Activated T-cell treated with anti-CD3 and anti-CD28 coated beads, Interleukin-2, amount 50 U/mL, for 24 hours (primary cell): ENCODE measurements around the gene C2CD4D.

ENCODE experiments used
- DNase-seq: peaks from one replicate; pipeline ENCODE4 v3.0.0-alpha.2; 2020
- H3K27ac Mint-ChIP-seq: 2 replicates; pipeline ENCODE4 v1.8.0; 2020; ENCODE audit warnings: mild to moderate bottlenecking, mixed read lengths
- H3K27me3 Mint-ChIP-seq: 2 replicates; pipeline ENCODE4 v1.8.0; 2020; ENCODE audit warnings: mixed read lengths
- H3K36me3 Mint-ChIP-seq: 2 replicates; pipeline ENCODE4 v1.8.0; 2020; ENCODE audit warnings: low read depth, mixed read lengths
- H3K4me1 Mint-ChIP-seq: 2 replicates; pipeline ENCODE4 v1.8.0; 2020; ENCODE audit warnings: low read depth, mixed read lengths
- H3K4me3 Mint-ChIP-seq: 2 replicates; pipeline ENCODE4 v1.8.0; 2020; ENCODE audit warnings: mild to moderate bottlenecking, moderate library complexity, mixed read lengths
- H3K9me3 Mint-ChIP-seq: 2 replicates; pipeline ENCODE4 v1.8.0; 2020; ENCODE audit warnings: mixed read lengths

C2CD4D gene

GRCh38 chr1:151819227-151819835 is 20.3 kb downstream of the C2CD4D start:
- Mint-ChIP-seq H3K9me3 (no peaks in the 10 kb centered on the region), H3K4me1 (peaks cover 72% of the 10 kb centered on the region), H3K36me3 (no peaks in the 10 kb centered on the region), H3K27me3 (no peaks in the 10 kb centered on the region), H3K4me3 (no peak overlapping the region), H3K27ac (peak overlapping the region; percentile 75)
- no peak for DNase-seq

DNA sequence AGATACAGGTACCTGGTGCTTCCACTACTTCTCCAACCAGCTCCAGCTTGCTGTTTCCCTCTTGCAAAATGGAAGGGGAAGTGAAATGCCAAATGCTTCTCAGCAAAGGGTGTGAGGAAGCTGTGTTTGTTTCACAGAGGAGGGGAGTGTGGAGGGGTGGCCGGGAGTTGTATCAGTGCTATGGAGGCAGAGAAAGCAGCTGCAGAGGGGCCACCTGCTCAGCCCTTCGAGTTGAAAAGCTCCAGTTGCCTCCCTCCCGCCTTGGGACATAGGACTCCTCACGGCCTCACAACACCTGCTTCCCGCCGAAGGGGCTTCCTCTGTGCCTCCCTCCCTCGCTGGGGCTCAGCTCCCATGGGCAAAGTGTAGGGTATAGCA is 22.3 kb downstream of the C2CD4D start:
- no peak overlapping the region for H3K4me3 Mint-ChIP-seq

GRCh38 chr1:151816548-151817352 is 22.9 kb downstream of the C2CD4D start:
- Mint-ChIP-seq H3K4me3 (no peak overlapping the region), H3K36me3 (no peaks in the 10 kb centered on the region), H3K9me3 (no peaks in the 10 kb centered on the region), H3K27me3 (no peaks in the 10 kb centered on the region), H3K4me1 (peaks cover 59% of the 10 kb centered on the region), H3K27ac (no peak overlapping the region)
- no peak for DNase-seq

More for the DNA sequence above, 22.3 kb downstream of the C2CD4D start:
- H3K27ac Mint-ChIP-seq = peak overlapping the region; percentile 23
- H3K9me3 Mint-ChIP-seq = no peaks in the 10 kb centered on the region
- H3K4me1 Mint-ChIP-seq = peaks cover 64% of the 10 kb centered on the region
- no peaks in the 10 kb centered on the region for H3K36me3 Mint-ChIP-seq
- H3K27me3 Mint-ChIP-seq = no peaks in the 10 kb centered on the region
- no peak for DNase-seq

- Mint-ChIP-seq H3K27ac (peak overlapping the region; percentile 27), H3K4me3 (no peak overlapping the region), H3K9me3 (no peaks in the 10 kb centered on the region), H3K27me3 (no peaks in the 10 kb centered on the region), H3K36me3 (no peaks in the 10 kb centered on the region), H3K4me1 (peaks cover 50% of the 10 kb centered on the region)
- DNase-seq = no peak
Measured at GRCh38 chr1:151815716-151816327, 23.8 kb downstream of the C2CD4D start.

DNA sequence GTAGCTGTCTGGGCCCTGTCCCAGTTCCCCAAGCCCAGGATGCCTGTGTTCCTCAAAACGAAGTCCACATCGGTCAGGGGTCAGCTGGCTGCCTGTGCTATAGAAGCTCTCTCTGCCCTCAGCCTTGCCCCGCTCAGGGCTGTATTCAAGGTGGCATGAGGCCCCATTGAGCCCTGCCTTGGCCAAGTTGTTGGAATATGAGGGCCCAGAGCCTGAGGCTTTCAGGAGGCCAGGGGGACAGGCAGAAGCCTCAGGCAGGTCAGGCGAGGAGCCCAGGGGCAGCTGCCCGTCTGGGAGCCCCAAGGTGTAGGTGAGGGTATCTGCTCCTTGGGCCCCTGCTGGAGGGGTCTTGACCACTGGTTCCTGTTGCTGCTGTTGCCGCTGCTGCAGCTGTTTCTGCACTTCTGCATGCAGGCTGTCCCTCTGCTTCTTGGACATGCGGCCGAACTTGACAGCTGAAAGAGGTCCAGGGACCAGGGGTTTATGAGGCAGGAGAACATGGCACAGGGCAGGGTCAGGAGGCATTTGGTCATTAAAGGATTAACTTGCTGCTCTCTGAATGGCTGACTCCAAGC is 24.6 kb downstream of the C2CD4D start:
- DNase-seq = no peak
- Mint-ChIP-seq H3K4me3 (no peak overlapping the region), H3K27me3 (no peaks in the 10 kb centered on the region), H3K27ac (peak overlapping the region; percentile 45), H3K36me3 (no peaks in the 10 kb centered on the region), H3K9me3 (no peaks in the 10 kb centered on the region), H3K4me1 (peaks cover 42% of the 10 kb centered on the region)

DNA sequence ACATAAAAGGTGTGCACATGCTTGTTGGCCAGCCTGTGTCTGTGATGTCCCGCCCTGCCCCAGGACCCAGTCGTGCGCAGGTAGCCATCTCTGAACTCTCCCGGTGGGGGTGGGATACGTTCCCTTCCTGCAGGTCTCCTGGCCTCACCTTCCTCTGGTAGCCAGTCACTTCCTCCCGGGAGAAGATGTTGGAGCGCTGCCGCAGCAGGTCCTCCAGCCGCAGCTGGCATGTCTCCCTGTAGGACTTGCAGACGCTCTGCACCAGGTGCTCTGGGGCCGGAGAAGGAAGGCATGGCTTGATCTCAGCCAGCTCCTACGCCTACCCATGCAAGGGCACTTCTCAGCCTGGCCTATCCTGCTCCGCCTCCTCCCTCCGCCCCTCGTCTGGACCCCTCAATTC is 25.2 kb downstream of the C2CD4D start:
- Mint-ChIP-seq H3K4me3 (no peak overlapping the region), H3K4me1 (peaks cover 36% of the 10 kb centered on the region), H3K36me3 (no peaks in the 10 kb centered on the region), H3K27ac (no peak overlapping the region), H3K27me3 (no peaks in the 10 kb centered on the region), H3K9me3 (no peaks in the 10 kb centered on the region)
- no peak for DNase-seq

DNA sequence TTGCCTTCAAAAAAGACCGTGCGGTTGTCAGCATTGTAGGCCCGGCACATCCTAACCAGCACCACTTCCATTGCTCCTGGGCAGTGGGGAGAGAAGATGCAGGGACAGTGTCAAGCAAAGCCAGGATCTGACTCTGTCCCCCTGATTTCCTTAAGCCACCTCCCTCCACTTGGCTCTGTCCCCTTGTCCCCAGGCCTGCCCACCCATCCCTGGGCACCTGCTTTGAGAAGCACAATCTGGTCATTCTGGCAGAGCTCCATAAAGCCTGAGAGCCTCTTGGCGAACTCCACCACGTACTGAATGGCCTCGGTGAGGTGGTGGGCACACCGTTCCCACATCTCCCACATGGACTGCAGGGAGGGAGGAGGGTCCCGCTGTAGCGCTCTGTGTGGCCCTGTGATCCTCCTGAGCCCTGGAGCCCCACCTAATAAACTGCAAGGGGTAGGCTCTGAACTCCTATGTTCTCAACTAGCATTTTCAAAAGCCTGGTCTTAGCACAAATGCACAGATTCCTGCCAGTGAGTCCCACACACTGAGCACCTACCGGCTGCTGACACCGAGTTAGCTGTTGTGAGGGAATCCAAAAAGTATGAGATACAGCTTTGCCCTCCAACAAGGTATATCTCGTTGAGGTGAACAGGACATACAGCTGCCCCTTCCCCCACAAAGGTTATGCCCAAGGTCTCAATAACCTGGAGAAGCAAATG is 26.2 kb downstream of the C2CD4D start:
- peaks cover 32% of the 10 kb centered on the region for H3K4me1 Mint-ChIP-seq
- no peaks in the 10 kb centered on the region for H3K9me3 Mint-ChIP-seq
- no peak overlapping the region for H3K27ac Mint-ChIP-seq
- DNase-seq = no peak
- no peak overlapping the region for H3K4me3 Mint-ChIP-seq
- no peaks in the 10 kb centered on the region for H3K27me3 Mint-ChIP-seq
- no peaks in the 10 kb centered on the region for H3K36me3 Mint-ChIP-seq

GRCh38 chr1:151811181-151811580 is 28.4 kb downstream of the C2CD4D start:
- Mint-ChIP-seq H3K27ac (no peak overlapping the region), H3K27me3 (no peaks in the 10 kb centered on the region), H3K4me1 (peaks cover 20% of the 10 kb centered on the region), H3K36me3 (no peaks in the 10 kb centered on the region), H3K9me3 (no peaks in the 10 kb centered on the region), H3K4me3 (no peak overlapping the region)
- DNase-seq = no peak

DNA sequence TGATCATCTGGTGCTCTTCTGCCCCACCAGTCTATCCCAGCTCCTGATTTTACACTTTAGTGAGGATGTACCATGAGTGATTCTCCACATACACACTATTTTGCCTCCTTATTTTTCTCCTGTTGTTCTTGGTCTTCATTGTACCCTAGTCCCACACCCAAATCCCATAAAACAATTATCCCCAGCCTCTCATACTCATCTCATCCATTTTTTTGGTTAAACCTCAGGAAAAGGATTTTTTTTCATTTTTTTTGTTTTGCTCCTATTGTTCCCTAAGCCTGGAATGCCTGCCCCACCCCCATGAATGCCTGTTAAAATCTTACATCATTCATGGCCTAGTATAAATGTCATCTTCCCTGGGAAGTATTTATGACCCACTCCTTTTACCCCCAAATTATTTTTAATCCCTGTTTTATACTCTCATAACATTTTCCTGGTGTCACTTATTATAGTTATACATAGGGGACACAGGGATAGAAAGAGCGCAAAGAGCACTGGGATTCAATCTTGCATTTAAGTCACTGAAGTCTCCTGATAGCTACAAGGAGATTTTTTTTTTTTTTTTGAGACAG is 29.5 kb downstream of the C2CD4D start:
- Mint-ChIP-seq H3K4me3 (no peak overlapping the region), H3K9me3 (no peaks in the 10 kb centered on the region), H3K36me3 (no peaks in the 10 kb centered on the region), H3K27ac (no peak overlapping the region), H3K4me1 (peaks cover 9% of the 10 kb centered on the region), H3K27me3 (no peaks in the 10 kb centered on the region)
- no peak for DNase-seq

GRCh38 chr1:151809290-151809984 is 30.2 kb downstream of the C2CD4D start:
- DNase-seq = no peak
- no peaks in the 10 kb centered on the region for H3K36me3 Mint-ChIP-seq
- peaks cover 4% of the 10 kb centered on the region for H3K4me1 Mint-ChIP-seq
- no peaks in the 10 kb centered on the region for H3K9me3 Mint-ChIP-seq
- H3K27me3 Mint-ChIP-seq = no peaks in the 10 kb centered on the region
- H3K27ac Mint-ChIP-seq = no peak overlapping the region
- no peak overlapping the region for H3K4me3 Mint-ChIP-seq

DNA sequence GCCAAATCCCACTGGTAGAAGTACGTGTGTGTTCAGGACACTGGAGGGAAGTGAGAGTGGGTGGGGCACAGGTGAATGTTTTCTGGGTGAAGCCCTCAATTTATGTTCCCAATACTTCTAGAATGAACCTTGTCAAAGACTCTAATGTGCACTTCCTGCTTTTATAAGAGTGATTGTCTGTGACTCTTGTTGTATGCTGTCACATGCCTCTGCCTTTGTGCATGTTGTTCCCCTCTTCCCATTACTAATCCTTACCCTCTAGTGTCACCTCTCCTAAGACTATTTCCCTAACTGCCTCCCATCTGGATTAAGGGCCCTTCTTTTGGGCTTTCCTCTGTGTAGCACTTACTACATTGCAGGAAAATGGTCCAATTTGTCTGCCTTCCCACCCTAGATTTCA is 31.9 kb downstream of the C2CD4D start:
- no peak overlapping the region for H3K27ac Mint-ChIP-seq
- H3K4me3 Mint-ChIP-seq = no peak overlapping the region
- no peaks in the 10 kb centered on the region for H3K27me3 Mint-ChIP-seq
- peaks cover 3% of the 10 kb centered on the region for H3K4me1 Mint-ChIP-seq
- no peak for DNase-seq
- no peaks in the 10 kb centered on the region for H3K36me3 Mint-ChIP-seq
- no peaks in the 10 kb centered on the region for H3K9me3 Mint-ChIP-seq

DNA sequence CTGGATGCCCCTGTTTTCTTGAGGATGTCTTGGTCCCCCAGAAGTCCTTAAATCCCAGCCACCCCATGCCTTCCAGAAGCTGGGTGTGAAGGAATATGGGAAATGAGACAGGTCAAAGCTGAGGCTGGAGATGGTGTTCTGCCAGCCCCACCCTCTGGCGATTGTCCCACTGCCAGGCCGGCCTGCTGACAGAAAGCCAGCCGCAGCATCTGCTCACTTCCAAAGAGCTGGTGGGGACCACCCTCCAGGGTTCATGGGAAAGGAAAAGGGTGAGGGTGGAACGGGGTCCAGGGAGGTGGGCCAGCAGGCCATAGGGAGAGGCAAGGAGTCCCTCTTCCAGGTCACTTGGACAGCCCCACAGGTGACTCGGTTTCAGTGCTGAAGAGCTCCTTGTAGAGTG is 32.5 kb downstream of the C2CD4D start:
- no peak for DNase-seq
- H3K9me3 Mint-ChIP-seq = no peaks in the 10 kb centered on the region
- H3K36me3 Mint-ChIP-seq = no peaks in the 10 kb centered on the region
- no peaks in the 10 kb centered on the region for H3K4me1 Mint-ChIP-seq
- H3K27ac Mint-ChIP-seq = no peak overlapping the region
- no peaks in the 10 kb centered on the region for H3K27me3 Mint-ChIP-seq
- no peak overlapping the region for H3K4me3 Mint-ChIP-seq

DNA sequence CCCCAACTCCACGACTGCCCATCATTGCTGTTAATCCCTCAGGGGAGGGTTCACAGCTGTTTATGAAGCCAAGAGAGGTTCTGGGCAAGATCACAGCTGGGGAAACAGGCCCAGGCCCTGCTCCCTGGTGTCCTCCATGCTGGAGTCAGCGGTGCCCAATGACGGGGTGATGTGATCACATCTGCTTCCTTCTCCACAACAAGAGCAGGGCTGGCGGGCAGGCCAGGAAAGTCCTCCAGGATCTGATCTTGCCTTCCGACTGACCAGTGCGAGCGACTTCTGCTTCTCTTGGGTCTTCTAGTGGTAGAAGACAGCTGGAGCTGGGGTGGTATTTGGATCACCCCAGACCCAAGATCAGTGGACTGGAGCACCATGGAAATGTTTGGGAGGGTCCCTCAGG is 33.5 kb downstream of the C2CD4D start:
- Mint-ChIP-seq H3K36me3 (no peaks in the 10 kb centered on the region), H3K9me3 (no peaks in the 10 kb centered on the region), H3K4me1 (no peaks in the 10 kb centered on the region), H3K27me3 (no peaks in the 10 kb centered on the region), H3K27ac (no peak overlapping the region), H3K4me3 (no peak overlapping the region)
- DNase-seq = no peak
